GM18519 (cell line): Measurements from ENCODE around the gene PNPLA6.

Source experiments
- ATAC-seq: cut with Tn5 transposase; IDR thresholded peaks from one replicate; pipeline ENCODE4 v1.9.1; 2021; ENCODE audit warnings: mild to moderate bottlenecking, moderate library complexity; ENCODE audit not compliant: unreplicated experiment, low FRiP score

The PNPLA6 gene

GRCh38 chr19:7535047-7535997 lies at the start of gene PNPLA6:
Gene PNPLA6, plus strand, starts transcription at chr19:7535717. Its CDS starts 72 bp downstream, at chr19:7535789.
- ATAC-seq, result peak; percentile 69

- ATAC-seq, result no peak
These were observed 48.6 kb upstream of the PNPLA6 start for GRCh38 chr19:7486923-7487322.

- ATAC-seq, result peak; percentile 65
These were observed 46.7 kb upstream of the PNPLA6 start, which contains the start of gene PEX11G for GRCh38 chr19:7488736-7489353. Gene PEX11G, minus strand, starts transcription at chr19:7489035. Its CDS starts 25 bp downstream, at chr19:7489010.

- no peak for ATAC-seq
These were observed 45.9 kb upstream of the PNPLA6 start for GRCh38 chr19:7489609-7490044.

GRCh38 chr19:7492142-7492541 lies 43.4 kb upstream of the PNPLA6 start:
- no peak for ATAC-seq

- no peak for ATAC-seq
These were observed 43.0 kb upstream of the PNPLA6 start for GRCh38 chr19:7492558-7492957.

GRCh38 chr19:7494416-7495098 lies 41.0 kb upstream of the PNPLA6 start:
- ATAC-seq, result no peak

GRCh38 chr19:7497292-7497691 lies 38.2 kb upstream of the PNPLA6 start:
- no peak for ATAC-seq

GRCh38 chr19:7500811-7501450 lies 34.6 kb upstream of the PNPLA6 start:
- ATAC-seq, result no peak

- no peak for ATAC-seq
These were observed 33.0 kb upstream of the PNPLA6 start for GRCh38 chr19:7502552-7502951.

GRCh38 chr19:7504684-7505083 lies 30.8 kb upstream of the PNPLA6 start:
- ATAC-seq, result no peak

GRCh38 chr19:7505288-7505681 lies 30.2 kb upstream of the PNPLA6 start:
- no peak for ATAC-seq

- no peak for ATAC-seq
These were observed 29.7 kb upstream of the PNPLA6 start for GRCh38 chr19:7505682-7506384.

- ATAC-seq, result no peak
These were observed 28.9 kb upstream of the PNPLA6 start for GRCh38 chr19:7506385-7507328.

GRCh38 chr19:7507884-7508283 lies 27.6 kb upstream of the PNPLA6 start:
- ATAC-seq, result no peak

GRCh38 chr19:7509625-7510024 lies 25.9 kb upstream of the PNPLA6 start:
- ATAC-seq, result no peak

- ATAC-seq, result no peak
These were observed 23.1 kb upstream of the PNPLA6 start for GRCh38 chr19:7512400-7512851.

- no peak for ATAC-seq
These were observed 21.5 kb upstream of the PNPLA6 start for GRCh38 chr19:7513809-7514642.
